Pancreas (tissue), 10 donors: ENCODE measurements around the gene TMEM98. TPM values are rescaled to one million over a fixed set of nuclear protein-coding genes. Genes with fewer than 3 reads are reported as not detected.
"Not testable (repeated sequence)": the region's sequence is repeated elsewhere in the genome, so short reads cannot be mapped to it uniquely, and the experiment has no call there.

ENCODE experiments used
- ATAC-seq, 4 donors: fragments of 200-7000 bp; cut with Tn5 transposase; one replicate each; pipeline versions ENCODE4 v1.8.0 to v1.9.1; 2020; ENCODE audit warnings: mild to moderate bottlenecking in 4 of 4, moderate library complexity in 4 of 4
- DNase-seq, 6 donors: peaks; one replicate each; pipeline ENCODE4 v3.0.0-alpha.2; 2020
- FAIRE-seq: peaks from 2 replicates; lab custom pipeline; 2012; peaks lifted over from hg19 to GRCh38; lab: Jason Lieb, UNC
- H3K27ac ChIP-seq, 4 donors: fragments of 200-600 bp; sonication (generic); 1 replicate in 3 of 4; 2 replicates in 1 of 4; pipeline versions ENCODE4 v1.5.0 to v1.8.0; 2020
- H3K27me3 ChIP-seq, 4 donors: fragments of 200-600 bp; one replicate each; pipeline ENCODE4 v1.8.0; 2021
- H3K36me3 ChIP-seq, 3 donors: fragments of 200-600 bp; sonication (generic) in 1 of 3; one replicate each; pipeline versions ENCODE4 v1.5.0 to v1.8.0; 2020 to 2021
- H3K4me1 ChIP-seq, 3 donors: fragments of 200-600 bp; one replicate each; pipeline ENCODE4 v1.8.0; 2021
- H3K4me3 ChIP-seq, 4 donors: fragments of 200-600 bp; sonication (generic) in 2 of 4; one replicate each; pipeline versions ENCODE4 v1.5.0 to v1.8.0; 2020 to 2021
- H3K9me3 ChIP-seq, 4 donors: fragments of 200-600 bp; one replicate each; pipeline ENCODE4 v1.8.0; 2021
- CTCF ChIP-seq, 4 donors: fragments of 200-600 bp; sonication (generic) in 3 of 4; IDR thresholded peaks; one replicate each; pipeline versions ENCODE4 v1.5.0 to v1.8.0; 2021; ENCODE audit warnings: antibody characterized with exemption in 4 of 4
- WGBS, 2 donors: extraction: QIAGEN DNeasy Blood & Tissue Kit; methylation state at CpG; one replicate each; pipeline ENCODE4 v1.1.7; 2013; 5-methylcytosine and 5-hydroxymethylcytosine counted together
- intact Hi-C, 3 donors: fragments of 100-400 bp; cut with DNase I; formaldehyde crosslinking; loops; one replicate each; pipeline versions ENCODE4 v1.11.1 to v1.14.2; 2022
- polyA plus RNA-seq, 2 donors: library from polyadenylated mRNA; stranded (reverse); fragments of 200-250 nt; gene quantifications; one replicate each; pipeline ENCODE4 v1.2.3, GENCODE V29; 2013
- total RNA-seq, 6 donors: library from RNA; stranded (reverse); fragmentation: NEBNext Ultra II Directional in 4 of 6; extraction: Animal tissue kit (Norgen Biotek cat#: 25700) in 4 of 6; gene quantifications; one replicate each; pipeline versions ENCODE4 v1.2.1 to v1.2.4, GENCODE V29; 2021 to 2023
- donor health status: healthy with polysubstance abuse.
- donor health status: DM: no; HTN: no; CAD: no; lungs with moderate emphysema.
- donor health status: DM: no; HTN: no; CAD: no.
- donor health status: control.
- donor health status: control.
- donor health status: Bipolar disorder and iron deficiency.
- donor health status: DM: yes; HTN: yes; CAD: no.
- donor health status: DM: no; HTN: no; CAD: no.
- donor health status: DM: no; HTN: no; CAD: no.
- donor health status: DM: yes; HTN: yes; CAD: no.

TMEM98 gene
- total and polyA plus RNA-seq, 8 donors, result 16.6 to 62.1 (median 36.5) TPM

GRCh38 chr17:32964541-32964940 is 36.6 kb downstream of the TMEM98 start:
- Histone ChIP-seq H3K36me3 (no peaks in the 10 kb centered on the region), H3K27ac (no peak overlapping the region), H3K27me3 (no peaks in the 10 kb centered on the region), H3K9me3 (no peaks in the 10 kb centered on the region), H3K4me1 (peaks cover 3 to 13% (median 10%) of the 10 kb centered on the region in 3 donors), H3K4me3 (no peak overlapping the region)
- intact Hi-C loops, result no loop called here
- DNase-seq (no peak), ATAC-seq (no peak), FAIRE-seq (no peak)
- no peak for TF ChIP-seq CTCF (IDR thresholded peaks at IDR 0.05)
- WGBS, 2 donors, result 84 to 88% methylated on average over 11 of the region's 11 CpGs

- H3K4me3 ChIP-seq, intact Hi-C loops, DNase-seq, H3K9me3 ChIP-seq, H3K27me3 ChIP-seq, ATAC-seq, FAIRE-seq, H3K36me3 ChIP-seq: not testable (repeated sequence)
- Histone ChIP-seq H3K4me1 (peaks cover 17 to 21% (median 21%) of the 10 kb centered on the region in 3 donors), H3K27ac (peak overlapping the region in 1 of 4 donors; percentile 62)
- 72 to 77% methylated on average over 4 of the region's 4 CpGs for WGBS, 2 donors
Measured at GRCh38 chr17:32969231-32969630, 41.3 kb downstream of the TMEM98 start.

- Histone ChIP-seq H3K27me3 (no peaks in the 10 kb centered on the region), H3K36me3 (no peaks in the 10 kb centered on the region), H3K9me3 (no peaks in the 10 kb centered on the region), H3K4me3 (no peak overlapping the region), H3K27ac (peak overlapping the region; percentile 26 to 68 (median 64)), H3K4me1 (peaks cover 18 to 23% (median 21%) of the 10 kb centered on the region in 3 donors)
- peak; percentile 42 to 81 (median 73) for ATAC-seq
- intact Hi-C loops, result no loop called here
- WGBS, 2 donors, result 31% methylated on average over 3 of the region's 3 CpGs
- no peak for TF ChIP-seq CTCF (IDR thresholded peaks at IDR 0.05)
- no peak for FAIRE-seq
- DNase-seq, result peak in 1 of 6 donors; percentile 24
Measured at GRCh38 chr17:32970281-32970680, 42.3 kb downstream of the TMEM98 start.

- Histone ChIP-seq H3K4me1 (peaks cover 21 to 32% (median 27%) of the 10 kb centered on the region in 3 donors), H3K9me3 (no peaks in the 10 kb centered on the region), H3K27ac (peak overlapping the region in 2 of 4 donors; percentile 63 to 65), H3K36me3 (no peaks in the 10 kb centered on the region), H3K4me3 (no peak overlapping the region), H3K27me3 (no peaks in the 10 kb centered on the region)
- DNase-seq, result peak in 4 of 6 donors; percentile 66 to 90 (median 80)
- WGBS, 2 donors, result 6 to 23% methylated on average over 1 of the region's 1 CpG
- intact Hi-C loops, result no loop called here
- no peak for FAIRE-seq
- peak; percentile 83 to 94 (median 90) for ATAC-seq
- no peak for TF ChIP-seq CTCF (IDR thresholded peaks at IDR 0.05)
Measured at GRCh38 chr17:32971171-32971570, 43.2 kb downstream of the TMEM98 start.

GRCh38 chr17:32976131-32976530 is 48.2 kb downstream of the TMEM98 start:
- peak overlapping the region; percentile 67 to 72 (median 70) for H3K27ac ChIP-seq
- peak; percentile 46 to 70 (median 66) for ATAC-seq

More at GRCh38 chr17:32976131-32976530, 48.2 kb downstream of the TMEM98 start:
- intact Hi-C loops, result no loop called here
- Histone ChIP-seq H3K36me3 (no peaks in the 10 kb centered on the region), H3K9me3 (no peaks in the 10 kb centered on the region), H3K4me3 (no peak overlapping the region), H3K4me1 (peaks cover 8 to 19% (median 18%) of the 10 kb centered on the region in 3 donors), H3K27me3 (no peaks in the 10 kb centered on the region)
- FAIRE-seq (no peak), DNase-seq (peak in 3 of 6 donors; percentile 49 to 70 (median 51))
- no peak for TF ChIP-seq CTCF (IDR thresholded peaks at IDR 0.05)
- 43 to 52% methylated on average over 4 of the region's 4 CpGs for WGBS, 2 donors
